ENCODE results near the gene FUZ. TPM values are rescaled to one million over a fixed set of nuclear protein-coding genes. Genes with fewer than 3 reads are reported as not detected.

FUZ gene
- total and polyA plus RNA-seq, 2 donors (not counting 1 experiment from before 2014, with no cell fraction given) = 30.2 to 31.5 TPM

GRCh38 chr19:49793561-49793840, 19.6 kb downstream of the FUZ start:
- H3K4me1 ChIP-seq (ENCODE audit: control insufficient read depth in 2 of 2, insufficient read depth in 2 of 2, low read length in 2 of 2) = no peaks in the 10 kb centered on the region
- no peaks in the 10 kb centered on the region for H3K27me3 ChIP-seq (replicated peaks in 1 of 4; ENCODE audit: control extremely low read depth in 1 of 4, control insufficient read depth in 3 of 4, insufficient read depth in 4 of 4, low read length in 3 of 4)
- H3K79me2 ChIP-seq (ENCODE audit: control insufficient read depth, insufficient read depth, low read length) = peaks cover 9% of the 10 kb centered on the region
- peaks cover 0 to 3% (median 0%) of the 10 kb centered on the region in 3 donors for H3K9me3 ChIP-seq (ENCODE audit: control extremely low read depth in 1 of 3, control insufficient read depth in 2 of 3, insufficient read depth in 1 of 3, low read length in 2 of 3)
- TF ChIP-seq CTCF (IDR thresholded peaks at IDR 0.05) (no peak), EZH2 (IDR thresholded peaks at IDR 0.05; ENCODE audit: borderline replicate concordance, insufficient read depth, low read depth, low read length, poor library complexity, severe bottlenecking) (no peak)
- H4K20me1 ChIP-seq (ENCODE audit: control insufficient read depth, insufficient read depth, low read length, poor library complexity, severe bottlenecking) = peaks cover 6% of the 10 kb centered on the region
- no peak overlapping the region for H3K4me2 ChIP-seq (replicated peaks; ENCODE audit: low read depth, low read length, poor library complexity, severe bottlenecking)
- Mint-ChIP-seq H3K9me3 (ENCODE audit: insufficient read depth) (no peaks in the 10 kb centered on the region), H3K27me3 (no peaks in the 10 kb centered on the region), H3K4me1 (no peaks in the 10 kb centered on the region), H3K27ac (no peak overlapping the region), H3K4me3 (no peak overlapping the region)
- intact Hi-C loops (cut with micrococcal nuclease) = no loop called here
- peaks cover 0 to 75% of the 10 kb centered on the region in 2 experiments for H3K36me3 ChIP-seq (replicated peaks in 1 of 2; ENCODE audit: control extremely low read depth in 1 of 2, control insufficient read depth in 1 of 2, extremely low read depth in 1 of 2, insufficient read depth in 2 of 2, low read length in 1 of 2)
- no peak overlapping the region for H3K4me3 ChIP-seq (ENCODE audit: control extremely low read depth in 1 of 5, extremely low read depth in 1 of 5, insufficient read depth in 1 of 5, low read depth in 2 of 5, low read length in 4 of 5)
- H2AFZ ChIP-seq (ENCODE audit: insufficient read depth, low read depth, low read length, poor library complexity, severe bottlenecking) = no peak overlapping the region
- ChIA-PET CTCF (no interaction called here), POLR2A (no interaction called here)
- DNase-seq = no peak
- WGBS (ENCODE audit: insufficient coverage) = 90% methylated on average over 1 of the region's 6 CpGs
- H3K27ac ChIP-seq (ENCODE audit: low read length in 2 of 2) = no peak overlapping the region
- no peak overlapping the region for H3K9ac ChIP-seq (ENCODE audit: low read length)
- no peak for ATAC-seq (ENCODE audit: low read depth)

DNA sequence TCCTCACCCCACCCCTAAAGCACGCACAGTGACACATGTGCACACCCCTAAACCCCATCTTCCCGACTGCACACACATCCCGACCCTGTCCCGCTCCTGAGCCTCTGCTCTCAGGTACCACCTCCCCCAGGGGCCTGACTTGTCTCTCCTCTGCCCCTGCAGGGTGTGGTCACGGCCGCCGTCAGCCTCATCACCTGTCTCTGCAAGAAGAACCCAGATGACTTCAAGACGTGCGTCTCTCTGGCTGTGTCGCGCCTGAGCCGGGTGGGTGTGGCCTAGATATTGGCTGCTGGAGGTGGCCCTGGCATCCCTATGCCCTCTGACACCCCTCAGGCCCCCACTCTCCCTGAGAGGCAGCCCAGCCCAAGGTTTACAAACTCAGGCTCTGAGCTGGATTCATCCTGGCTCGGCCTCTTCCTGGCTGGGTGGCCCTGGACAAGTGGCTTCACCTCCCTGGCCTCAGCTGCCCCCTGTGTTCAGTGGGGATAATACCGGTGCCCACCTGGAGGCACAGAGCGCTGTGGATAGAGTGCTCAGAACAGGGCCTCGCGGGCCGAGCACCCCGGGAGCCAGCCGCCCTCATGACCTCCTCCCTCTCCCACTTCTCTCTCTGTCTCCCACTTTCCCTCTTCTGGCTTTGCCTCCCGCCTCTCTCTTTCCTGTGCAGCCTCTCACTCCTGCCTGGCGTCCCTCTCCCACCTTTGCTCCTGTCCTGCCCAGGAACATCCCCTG, 20.1 kb downstream of the FUZ start:
- ATAC-seq (ENCODE audit: low read depth) (no peak), DNase-seq (no peak)
- POLR2A ChIA-PET = no interaction called here
- WGBS (ENCODE audit: insufficient coverage) = 96% methylated on average over 21 of the region's 22 CpGs
- Mint-ChIP-seq H3K27me3 (no peaks in the 10 kb centered on the region), H3K27ac (no peak overlapping the region), H3K9me3 (ENCODE audit: insufficient read depth) (no peaks in the 10 kb centered on the region), H3K4me3 (no peak overlapping the region), H3K4me1 (no peaks in the 10 kb centered on the region)
- Histone ChIP-seq H4K20me1 (ENCODE audit: control insufficient read depth, insufficient read depth, low read length, poor library complexity, severe bottlenecking) (peaks cover 7% of the 10 kb centered on the region), H3K36me3 (replicated peaks in 1 of 2; ENCODE audit: control extremely low read depth in 1 of 2, control insufficient read depth in 1 of 2, extremely low read depth in 1 of 2, insufficient read depth in 2 of 2, low read length in 1 of 2) (peaks cover 0 to 71% of the 10 kb centered on the region in 2 experiments), H3K4me3 (ENCODE audit: control extremely low read depth in 1 of 5, extremely low read depth in 1 of 5, insufficient read depth in 1 of 5, low read depth in 2 of 5, low read length in 4 of 5) (no peak overlapping the region), H2AFZ (ENCODE audit: insufficient read depth, low read depth, low read length, poor library complexity, severe bottlenecking) (no peak overlapping the region), H3K27me3 (replicated peaks in 1 of 4; ENCODE audit: control extremely low read depth in 1 of 4, control insufficient read depth in 3 of 4, insufficient read depth in 4 of 4, low read length in 3 of 4) (no peaks in the 10 kb centered on the region), H3K4me1 (ENCODE audit: control insufficient read depth in 2 of 2, insufficient read depth in 2 of 2, low read length in 2 of 2) (no peaks in the 10 kb centered on the region), H3K9ac (ENCODE audit: low read length) (no peak overlapping the region), H3K4me2 (replicated peaks; ENCODE audit: low read depth, low read length, poor library complexity, severe bottlenecking) (no peak overlapping the region), H3K27ac (ENCODE audit: low read length in 2 of 2) (no peak overlapping the region), H3K79me2 (ENCODE audit: control insufficient read depth, insufficient read depth, low read length) (peaks cover 13% of the 10 kb centered on the region), H3K9me3 (ENCODE audit: control extremely low read depth in 1 of 3, control insufficient read depth in 2 of 3, insufficient read depth in 1 of 3, low read length in 2 of 3) (peaks cover 0 to 3% (median 0%) of the 10 kb centered on the region in 3 donors)
- intact Hi-C loops (cut with micrococcal nuclease) = no loop called here
- TF ChIP-seq CTCF (IDR thresholded peaks at IDR 0.05) (no peak), EZH2 (IDR thresholded peaks at IDR 0.05; ENCODE audit: borderline replicate concordance, insufficient read depth, low read depth, low read length, poor library complexity, severe bottlenecking) (no peak)
- CTCF ChIA-PET = no interaction called here
